GM19455 (cell line): ENCODE results near the gene ENTPD7.

Source experiments
- ATAC-seq: cut with Tn5 transposase; IDR thresholded peaks from one replicate; pipeline ENCODE4 v1.9.1; 2021; ENCODE audit not compliant: unreplicated experiment

Gene ENTPD7

GRCh38 chr10:99647601-99648151 lies 11.6 kb upstream of the ENTPD7 start:
- ATAC-seq: no peak

DNA sequence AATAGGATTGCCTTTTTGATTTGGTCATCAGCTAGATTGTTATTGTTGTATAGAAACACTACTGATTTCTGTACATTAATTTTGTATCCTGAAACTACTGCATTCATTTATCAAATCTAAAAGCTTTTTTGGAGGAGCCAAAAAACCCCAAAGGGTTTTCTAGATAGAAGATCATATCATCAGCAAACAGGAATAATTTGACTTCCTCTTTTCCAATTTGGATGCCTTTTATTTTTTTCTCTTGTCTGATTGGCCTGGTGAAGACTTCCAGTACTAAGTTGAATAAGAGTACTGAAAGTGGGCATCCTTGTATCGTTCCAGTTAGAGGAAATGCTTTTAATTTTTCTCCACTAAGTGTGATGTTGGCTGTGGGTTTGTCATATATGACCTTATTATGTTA lies 10.6 kb upstream of the ENTPD7 start:
- ATAC-seq: no peak

GRCh38 chr10:99652800-99653390 lies 6.4 kb upstream of the ENTPD7 start:
- ATAC-seq: no peak

DNA sequence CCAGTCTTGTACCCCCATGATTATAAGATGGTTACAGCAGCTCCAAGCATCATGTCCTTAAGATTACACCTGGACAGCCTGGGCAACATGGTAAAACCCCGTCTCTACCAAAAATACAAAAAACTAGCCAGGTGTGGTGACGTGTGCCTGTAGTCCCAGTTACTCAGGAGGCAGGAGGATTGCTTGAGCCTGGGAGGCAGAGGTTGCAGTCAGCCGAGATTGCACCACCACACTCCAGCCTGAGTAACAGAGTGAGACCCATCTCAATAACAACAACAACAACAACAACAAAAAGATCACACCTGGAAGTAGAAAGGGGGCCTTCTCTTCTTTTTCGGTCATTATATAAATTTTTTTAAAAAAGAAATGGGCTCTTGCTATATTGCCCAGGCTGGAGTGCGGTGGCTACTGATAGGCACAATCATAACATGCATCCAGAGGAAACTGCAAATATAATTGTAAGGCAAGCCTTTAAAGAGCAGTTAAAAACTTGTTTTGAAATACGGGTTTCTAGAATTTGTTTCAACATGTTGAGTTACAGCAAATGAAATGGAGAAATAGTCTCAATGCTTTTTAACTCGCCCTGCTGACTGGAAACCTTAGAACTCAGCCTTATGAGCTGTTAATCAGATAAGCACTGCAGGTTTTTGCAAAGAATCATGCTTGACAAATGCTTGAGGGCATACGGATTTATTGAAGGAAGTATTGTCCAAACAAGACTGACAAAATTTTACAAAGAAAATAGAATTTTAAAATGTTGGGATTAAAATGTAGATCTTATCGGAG lies 4.7 kb upstream of the ENTPD7 start:
- no peak for ATAC-seq

- no peak for ATAC-seq
Measured at GRCh38 chr10:99656199-99657064, 2.9 kb upstream of the ENTPD7 start.

DNA sequence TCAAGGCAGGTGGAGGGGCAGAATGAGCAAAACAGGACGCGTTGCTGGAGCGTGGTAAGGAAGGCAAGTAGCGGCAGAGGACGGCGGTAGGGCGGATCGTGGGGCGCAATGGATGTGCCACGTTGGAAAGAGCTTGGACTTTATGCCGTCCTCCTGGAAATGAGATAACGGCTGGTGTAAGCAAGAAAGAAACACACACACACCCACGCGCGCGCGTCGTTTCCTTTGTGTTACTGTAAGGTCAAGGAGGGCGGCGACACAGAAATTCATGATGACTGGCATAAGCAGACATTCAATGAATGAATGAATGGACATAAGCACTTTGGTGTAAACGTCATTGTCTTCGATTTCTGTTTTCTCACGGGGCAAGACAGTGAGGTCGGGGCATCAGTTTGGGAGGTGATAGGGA lies 683 bp upstream of the ENTPD7 start:
- ATAC-seq: no peak

DNA sequence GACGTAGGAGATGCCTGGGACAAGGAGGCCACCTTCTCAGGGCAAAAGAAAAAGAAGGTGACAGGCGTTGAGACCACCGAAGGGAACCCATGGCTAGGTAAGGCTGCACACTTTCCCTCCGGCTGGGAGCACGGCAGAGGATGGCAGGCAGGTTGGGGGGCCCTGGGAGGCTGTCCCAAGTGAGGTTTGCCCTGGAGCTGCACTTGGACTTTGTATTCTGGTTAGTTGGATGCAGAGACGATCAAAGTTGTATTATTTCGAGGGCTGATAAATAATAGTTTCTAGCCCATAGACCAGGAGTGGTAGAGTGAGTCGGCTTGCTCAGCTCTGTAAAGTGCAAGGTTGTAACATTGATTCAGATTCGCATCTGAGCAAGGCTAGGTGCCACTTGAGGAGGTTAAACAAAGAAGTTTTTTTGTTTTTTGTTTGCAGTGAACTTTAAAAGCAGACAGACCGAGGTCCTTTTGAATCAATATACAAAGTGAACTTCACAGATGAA lies 608 bp downstream of the ENTPD7 start:
- ATAC-seq: no peak

GRCh38 chr10:99660662-99661376 lies 1.5 kb downstream of the ENTPD7 start:
- ATAC-seq: no peak

DNA sequence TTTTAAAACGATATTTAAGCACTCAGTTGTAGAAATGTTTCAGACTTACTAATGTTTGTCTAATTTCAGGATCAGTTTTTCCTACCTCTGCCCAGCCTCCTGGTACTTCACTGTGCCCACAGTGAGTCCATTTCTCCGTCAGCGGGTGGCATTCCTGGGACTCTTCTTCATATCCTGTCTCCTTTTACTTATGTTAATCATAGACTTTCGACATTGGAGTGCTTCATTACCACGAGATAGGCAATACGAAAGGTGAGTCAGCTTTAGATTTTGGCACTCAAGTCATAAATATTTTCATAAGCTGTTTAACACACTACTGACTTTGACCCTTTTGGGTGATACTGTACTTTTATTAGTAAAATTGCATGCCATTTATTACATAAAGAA lies 2.1 kb downstream of the ENTPD7 start:
- ATAC-seq: no peak

GRCh38 chr10:99665304-99665703 lies 6.0 kb downstream of the ENTPD7 start:
- ATAC-seq: no peak

DNA sequence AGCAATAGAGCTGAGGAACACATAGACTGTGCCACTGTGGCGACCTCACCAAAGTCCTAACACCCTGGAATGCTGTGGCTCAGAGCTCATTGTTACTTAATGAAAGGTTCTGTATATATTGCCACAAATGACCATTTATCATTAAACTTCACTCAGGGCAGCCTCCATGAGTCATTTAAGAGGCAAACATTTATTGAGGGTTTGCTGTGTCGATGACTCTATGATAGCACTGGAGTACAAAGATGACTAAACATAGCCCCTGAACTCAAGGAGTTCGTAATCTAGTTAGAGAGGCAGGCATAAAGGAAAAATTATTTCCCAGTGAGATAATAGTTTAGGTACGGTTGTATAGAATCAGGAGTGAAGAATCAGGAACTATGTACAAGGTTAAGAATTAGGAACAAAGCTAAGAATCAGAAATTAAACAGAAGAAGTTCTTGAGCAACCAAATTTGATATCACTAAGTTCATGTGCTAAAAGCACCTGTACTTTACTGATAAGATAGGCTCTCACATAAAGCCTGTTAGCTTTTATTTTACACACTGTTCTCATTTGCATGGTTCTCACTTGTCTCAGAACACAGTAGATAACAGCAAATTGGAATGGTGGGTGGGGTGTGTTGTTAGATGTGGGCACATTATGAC lies 7.9 kb downstream of the ENTPD7 start:
- ATAC-seq: no peak

DNA sequence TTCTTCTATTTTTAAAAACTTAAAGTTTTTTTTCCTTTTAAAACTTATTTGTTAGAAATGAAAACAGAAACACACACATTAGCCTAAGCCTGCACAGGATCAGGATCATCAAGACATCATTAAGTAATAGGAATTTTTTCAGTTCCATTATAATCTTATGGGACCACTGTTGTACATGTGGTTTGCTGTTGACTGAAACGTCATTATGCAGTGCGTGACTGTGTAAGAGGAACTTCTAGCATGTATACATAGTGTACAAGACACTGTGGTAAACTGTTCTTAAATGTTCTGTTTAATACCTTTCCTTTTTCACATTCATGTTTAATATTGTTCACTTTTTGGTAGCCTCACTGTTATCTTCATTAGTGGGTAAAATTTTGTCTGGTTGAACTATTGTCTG lies 12.1 kb downstream of the ENTPD7 start:
- no peak for ATAC-seq

- ATAC-seq: no peak
Measured at GRCh38 chr10:99672884-99673283, 13.6 kb downstream of the ENTPD7 start.

DNA sequence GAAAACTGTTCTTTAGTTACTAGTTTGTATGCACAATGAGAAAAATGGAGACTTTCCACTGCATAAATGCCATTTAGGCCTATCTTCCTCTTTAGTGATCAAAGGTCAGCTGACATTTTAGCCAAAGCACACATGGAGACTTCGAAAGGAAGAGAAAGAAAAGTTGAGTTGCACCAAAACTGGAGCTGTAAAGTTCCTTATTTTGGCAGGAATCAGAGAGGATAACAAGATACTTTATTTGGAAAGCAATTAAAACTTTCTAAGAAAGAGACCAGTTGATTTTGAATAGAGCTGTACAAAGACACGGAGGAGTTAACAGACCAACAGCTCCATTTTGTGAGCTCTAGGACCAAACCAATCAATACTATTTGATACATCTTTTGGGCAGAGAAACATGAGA lies 14.2 kb downstream of the ENTPD7 start:
- ATAC-seq: no peak

- ATAC-seq: no peak
Measured at GRCh38 chr10:99674762-99675161, 15.5 kb downstream of the ENTPD7 start.

GRCh38 chr10:99676426-99676825 lies 17.1 kb downstream of the ENTPD7 start:
- ATAC-seq: no peak

- ATAC-seq: no peak
Measured at GRCh38 chr10:99676895-99677294, 17.6 kb downstream of the ENTPD7 start.

DNA sequence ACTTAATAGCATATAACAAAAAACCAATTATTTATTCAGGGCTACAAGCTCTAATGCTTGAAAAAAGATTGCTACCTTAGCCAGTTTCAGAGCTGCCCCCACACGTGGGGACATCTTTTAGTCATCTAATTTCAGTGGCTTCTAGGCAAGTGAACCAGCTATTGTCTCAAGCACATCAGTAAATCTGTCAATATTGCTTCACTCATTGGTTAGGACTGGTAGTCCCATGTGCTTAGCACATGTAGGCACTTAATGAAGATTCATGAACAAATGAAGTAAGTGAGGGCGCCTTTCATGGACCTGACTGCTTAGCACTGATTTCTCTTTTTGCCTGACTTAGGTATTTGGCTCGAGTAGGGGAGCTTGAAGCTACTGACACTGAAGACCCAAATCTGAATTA lies 19.6 kb downstream of the ENTPD7 start:
- no peak for ATAC-seq

- ATAC-seq: no peak
Measured at GRCh38 chr10:99681553-99681952, 22.2 kb downstream of the ENTPD7 start.

DNA sequence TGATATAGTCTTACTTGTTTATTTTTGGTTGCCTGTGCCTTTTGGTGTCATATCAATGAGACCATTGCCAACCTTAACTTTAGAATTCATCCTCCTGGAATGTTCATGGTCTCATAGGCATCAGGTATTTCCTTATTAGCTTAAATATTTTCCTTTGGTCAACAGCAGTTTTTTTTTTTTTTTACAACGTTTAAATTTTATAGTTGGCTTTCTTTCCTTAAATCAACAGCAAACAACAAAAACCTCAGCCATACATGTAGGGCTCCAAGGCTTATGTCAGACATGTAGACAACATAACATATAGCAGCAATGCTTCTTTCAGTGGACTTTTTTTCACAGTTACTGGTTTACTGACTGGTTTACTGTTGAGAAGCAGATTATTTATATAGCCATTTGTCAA lies 22.7 kb downstream of the ENTPD7 start:
- no peak for ATAC-seq
